Activated T-helper 2 cell treated with anti-CD3 and anti-CD28 coated beads, Interferon-gamma antibody, Interleukin-2, Interleukin-4, amounts not matched to agents 10 μg/mL and 5 μg/mL and 100 μg/mL, durations not matched to agents 14 hours and 24 hours and 36 hours (primary cell): ENCODE data around the gene FIG4. TPM values are rescaled to one million over a fixed set of nuclear protein-coding genes. Genes with fewer than 3 reads are reported as not detected.
A peak's percentile ranks its signal among the peaks of the same experiment; 100 is the strongest.

Source experiments
- DNase-seq: peaks from one replicate; pipeline ENCODE4 v3.0.0; 2021; ENCODE audit warnings: low spot score
- H3K27ac Mint-ChIP-seq: one replicate; pipeline ENCODE4 v1.8.0; 2021; ENCODE audit warnings: mixed read lengths
- H3K27me3 Mint-ChIP-seq: one replicate; pipeline ENCODE4 v1.8.0; 2021; ENCODE audit warnings: low read depth, mixed read lengths
- H3K36me3 Mint-ChIP-seq: one replicate; pipeline ENCODE4 v1.8.0; 2021; ENCODE audit warnings: low read depth, mixed read lengths
- H3K4me1 Mint-ChIP-seq: one replicate; pipeline ENCODE4 v1.8.0; 2021; ENCODE audit warnings: low read depth, mixed read lengths
- H3K4me3 Mint-ChIP-seq: one replicate; pipeline ENCODE4 v1.8.0; 2021; ENCODE audit warnings: low read depth, mild to moderate bottlenecking, moderate library complexity, mixed read lengths
- H3K9me3 Mint-ChIP-seq: one replicate; pipeline ENCODE4 v1.8.0; 2021; ENCODE audit warnings: mixed read lengths
- intact Hi-C: fragments of 100-400 bp; cut with micrococcal nuclease; formaldehyde crosslinking; loops from one replicate; pipeline ENCODE4 v1.15.1; 2023
- total RNA-seq: library from RNA; stranded (reverse); gene quantifications from 2 replicates; pipeline ENCODE4 v1.2.3, GENCODE V29; 2022

FIG4 gene
- total RNA-seq = 8.8 and 9.5 TPM in 2 replicates

- no peaks in the 10 kb centered on the region for H3K9me3 Mint-ChIP-seq
- peak within 1 kb of the TSS; percentile 96 for H3K4me3 Mint-ChIP-seq
- peaks cover 3% of the 10 kb centered on the region for H3K36me3 Mint-ChIP-seq
- peaks cover 26% of the 10 kb centered on the region for H3K4me1 Mint-ChIP-seq
- H3K27ac Mint-ChIP-seq = peak within 1 kb of the TSS; percentile 86
- intact Hi-C loops = loop anchor here (1.0 to 5.0 kb wide), 8 partner anchors 94 to 1132 kb away; partner anchors contain the start of genes CD164, CDC40, MICAL1 and ZBTB24
- peaks cover 10% of the 10 kb centered on the region for H3K27me3 Mint-ChIP-seq
- peak; percentile 84 for DNase-seq
Observed at GRCh38 chr6:109690737-109691621, at the start of gene FIG4, which contains the start of gene AK9. TSS of gene FIG4 (plus strand) at chr6:109691296. CDS start at chr6:109691436, 140 bp downstream. TSS of gene AK9 (minus strand) at chr6:109691202. CDS start at chr6:109675745, 15,457 bp downstream.

- H3K4me1 Mint-ChIP-seq = no peaks in the 10 kb centered on the region
- intact Hi-C loops = no loop called here
- no peaks in the 10 kb centered on the region for H3K36me3 Mint-ChIP-seq
- no peak overlapping the region for H3K4me3 Mint-ChIP-seq
- H3K9me3 Mint-ChIP-seq = peaks cover 6% of the 10 kb centered on the region
- no peaks in the 10 kb centered on the region for H3K27me3 Mint-ChIP-seq
- DNase-seq = no peak
- H3K27ac Mint-ChIP-seq = no peak overlapping the region
Observed at GRCh38 chr6:109644131-109644530, 47.0 kb upstream of the FIG4 start.

GRCh38 chr6:109653264-109653663 is 37.8 kb upstream of the FIG4 start:
- H3K27ac Mint-ChIP-seq = no peak overlapping the region
- DNase-seq = no peak
- no peaks in the 10 kb centered on the region for H3K9me3 Mint-ChIP-seq
- H3K4me1 Mint-ChIP-seq = no peaks in the 10 kb centered on the region
- intact Hi-C loops = no loop called here
- H3K36me3 Mint-ChIP-seq = no peaks in the 10 kb centered on the region
- peaks cover 2% of the 10 kb centered on the region for H3K27me3 Mint-ChIP-seq
- H3K4me3 Mint-ChIP-seq = no peak overlapping the region

GRCh38 chr6:109655761-109656262 is 35.3 kb upstream of the FIG4 start:
- H3K4me3 Mint-ChIP-seq = no peak overlapping the region
- DNase-seq = no peak
- no peaks in the 10 kb centered on the region for H3K4me1 Mint-ChIP-seq
- H3K27ac Mint-ChIP-seq = no peak overlapping the region
- H3K36me3 Mint-ChIP-seq = no peaks in the 10 kb centered on the region
- peaks cover 2% of the 10 kb centered on the region for H3K27me3 Mint-ChIP-seq
- H3K9me3 Mint-ChIP-seq = no peaks in the 10 kb centered on the region
- intact Hi-C loops = no loop called here

GRCh38 chr6:109660526-109661320 is 30.4 kb upstream of the FIG4 start:
- H3K9me3 Mint-ChIP-seq = no peaks in the 10 kb centered on the region
- no peak overlapping the region for H3K27ac Mint-ChIP-seq
- H3K27me3 Mint-ChIP-seq = no peaks in the 10 kb centered on the region
- H3K4me1 Mint-ChIP-seq = no peaks in the 10 kb centered on the region
- intact Hi-C loops = no loop called here
- no peak for DNase-seq
- H3K4me3 Mint-ChIP-seq = no peak overlapping the region
- no peaks in the 10 kb centered on the region for H3K36me3 Mint-ChIP-seq

GRCh38 chr6:109662192-109662591 is 28.9 kb upstream of the FIG4 start:
- no peaks in the 10 kb centered on the region for H3K4me1 Mint-ChIP-seq
- intact Hi-C loops = no loop called here
- DNase-seq = no peak
- H3K27me3 Mint-ChIP-seq = no peaks in the 10 kb centered on the region
- no peak overlapping the region for H3K4me3 Mint-ChIP-seq
- H3K27ac Mint-ChIP-seq = no peak overlapping the region
- no peaks in the 10 kb centered on the region for H3K36me3 Mint-ChIP-seq
- no peaks in the 10 kb centered on the region for H3K9me3 Mint-ChIP-seq

- Mint-ChIP-seq H3K9me3 (no peaks in the 10 kb centered on the region), H3K27ac (no peak overlapping the region), H3K4me1 (no peaks in the 10 kb centered on the region), H3K36me3 (no peaks in the 10 kb centered on the region), H3K4me3 (no peak overlapping the region), H3K27me3 (no peaks in the 10 kb centered on the region)
- intact Hi-C loops = no loop called here
- DNase-seq = no peak
Observed at GRCh38 chr6:109669811-109670210, 21.3 kb upstream of the FIG4 start.

GRCh38 chr6:109671733-109672132 is 19.4 kb upstream of the FIG4 start:
- H3K9me3 Mint-ChIP-seq = peaks cover 2% of the 10 kb centered on the region
- no peak for DNase-seq
- H3K27me3 Mint-ChIP-seq = no peaks in the 10 kb centered on the region
- no peak overlapping the region for H3K4me3 Mint-ChIP-seq
- H3K4me1 Mint-ChIP-seq = no peaks in the 10 kb centered on the region
- no peaks in the 10 kb centered on the region for H3K36me3 Mint-ChIP-seq
- intact Hi-C loops = no loop called here
- H3K27ac Mint-ChIP-seq = no peak overlapping the region

- no peak for DNase-seq
- intact Hi-C loops = no loop called here
- Mint-ChIP-seq H3K4me3 (no peak overlapping the region), H3K4me1 (no peaks in the 10 kb centered on the region), H3K9me3 (peaks cover 4% of the 10 kb centered on the region), H3K36me3 (no peaks in the 10 kb centered on the region), H3K27ac (no peak overlapping the region), H3K27me3 (no peaks in the 10 kb centered on the region)
Observed at GRCh38 chr6:109672175-109672574, 18.9 kb upstream of the FIG4 start.

- intact Hi-C loops = no loop called here
- Mint-ChIP-seq H3K9me3 (peaks cover 4% of the 10 kb centered on the region), H3K4me3 (no peak overlapping the region), H3K36me3 (no peaks in the 10 kb centered on the region), H3K27me3 (no peaks in the 10 kb centered on the region), H3K4me1 (no peaks in the 10 kb centered on the region), H3K27ac (no peak overlapping the region)
- DNase-seq = no peak
Observed at GRCh38 chr6:109672839-109673238, 18.3 kb upstream of the FIG4 start.

GRCh38 chr6:109676724-109677123 is 14.4 kb upstream of the FIG4 start:
- intact Hi-C loops = no loop called here
- no peak for DNase-seq
- Mint-ChIP-seq H3K27me3 (no peaks in the 10 kb centered on the region), H3K36me3 (no peaks in the 10 kb centered on the region), H3K4me1 (peaks cover 3% of the 10 kb centered on the region), H3K4me3 (no peak overlapping the region), H3K27ac (no peak overlapping the region), H3K9me3 (peaks cover 5% of the 10 kb centered on the region)

GRCh38 chr6:109678240-109678639 is 12.9 kb upstream of the FIG4 start:
- Mint-ChIP-seq H3K36me3 (no peaks in the 10 kb centered on the region), H3K9me3 (peaks cover 7% of the 10 kb centered on the region), H3K4me1 (peaks cover 3% of the 10 kb centered on the region), H3K27ac (no peak overlapping the region), H3K4me3 (no peak overlapping the region), H3K27me3 (peaks cover 2% of the 10 kb centered on the region)
- DNase-seq = no peak
- intact Hi-C loops = no loop called here
